ENCODE measurements around the gene UBQLNL. TPM values are rescaled to one million over a fixed set of nuclear protein-coding genes. Genes with fewer than 3 reads are reported as not detected.
A peak's percentile ranks its signal among the peaks of the same experiment; 100 is the strongest.

UBQLNL gene
- total and polyA plus RNA-seq, 10 of the 15 experiments (the other 5 are each of a cell fraction or from before 2014, with no cell fraction given): 0.13 to 1.6 (median 0.37) TPM

- ChIA-PET RAD21 (ENCODE audit: unreplicated experiment) (interaction anchor here (1.2 kb wide), 1 partner anchor 18 kb away, joined by 3 read pairs; no protein-coding TSS in a partner anchor), POLR2A (interaction anchor here (0.8 kb wide), 1 partner anchor 45 kb away, joined by 3 read pairs; no protein-coding TSS in a partner anchor), CTCF (interaction anchor here (0.5 to 2.3 kb wide), 3 partner anchors 28 to 39 kb away, joined by 3 to 7 read pairs (median 3); no protein-coding TSS in a partner anchor), SMC1A (ENCODE audit: uncharacterized antibody, unreplicated experiment) (interaction anchor here (1.0 to 2.4 kb wide), 2 partner anchors 28 to 313 kb away, joined by 3 to 7 read pairs; no protein-coding TSS in a partner anchor)
- Histone ChIP-seq H3K4me1 (ENCODE audit: control insufficient read depth, insufficient read depth, low read length) (no peaks in the 10 kb centered on the region), H3K9me3 (replicated peaks; ENCODE audit: control insufficient read depth, insufficient read depth, low read length) (no peaks in the 10 kb centered on the region), H3K4me2 (ENCODE audit: control insufficient read depth, insufficient read depth) (no peak overlapping the region), H3K9ac (ENCODE audit: control insufficient read depth, insufficient read depth, low read length) (no peak overlapping the region), H3K4me3 (no peak overlapping the region), H3K27ac (ENCODE audit: control insufficient read depth, insufficient read depth) (no peak overlapping the region), H3K79me2 (ENCODE audit: control insufficient read depth, insufficient read depth, low read length) (no peaks in the 10 kb centered on the region), H2AFZ (ENCODE audit: control insufficient read depth, low read depth, low read length) (no peak overlapping the region), H3K27me3 (replicated peaks in 1 of 2; ENCODE audit: control insufficient read depth in 2 of 2, insufficient read depth in 2 of 2, low read length in 1 of 2) (no peaks in the 10 kb centered on the region), H4K20me1 (ENCODE audit: control insufficient read depth, insufficient read depth) (no peaks in the 10 kb centered on the region), H3K36me3 (ENCODE audit: control insufficient read depth in 2 of 2, insufficient read depth in 2 of 2, low read length in 1 of 2) (no peaks in the 10 kb centered on the region)
- 11% methylated on average over 2 of the region's 2 CpGs for WGBS (ENCODE audit: insufficient coverage, insufficient replicate concordance, low lambda C conversion rate, missing lambda C conversion rate)
- intact Hi-C loops (cut with micrococcal nuclease; ENCODE audit: unreplicated experiment) (no loop called here), in situ Hi-C loops (cut with MboI) (no loop called here)
- ATAC-seq (peak; percentile 21; the same call in 1 of the 3 replicates), FAIRE-seq (no peak), DNase-seq (ENCODE audit: low read depth, low spot score) (no peak)
- no TSS peak for BruUV-seq (replicated peaks)
- TF ChIP-seq ZNF207 (IDR thresholded peaks at IDR 0.05; ENCODE audit: borderline replicate concordance) (no peak), RAD21 (IDR thresholded peaks at IDR 0.05; ENCODE audit: insufficient read depth, low read depth, low read length) (no peak), ZNF274 (IDR thresholded peaks at IDR 0.05; ENCODE audit: insufficient read depth, insufficient read length) (no peak), BRCA1 (IDR thresholded peaks at IDR 0.05; ENCODE audit: low read depth, low read length) (no peak), SPI1 (IDR thresholded peaks at IDR 0.05; ENCODE audit: borderline replicate concordance, insufficient read depth, low read depth, low read length) (peak; percentile 71; the same call in 1 of the 2 replicates)
- TF ChIP-seq, protein P1, sequence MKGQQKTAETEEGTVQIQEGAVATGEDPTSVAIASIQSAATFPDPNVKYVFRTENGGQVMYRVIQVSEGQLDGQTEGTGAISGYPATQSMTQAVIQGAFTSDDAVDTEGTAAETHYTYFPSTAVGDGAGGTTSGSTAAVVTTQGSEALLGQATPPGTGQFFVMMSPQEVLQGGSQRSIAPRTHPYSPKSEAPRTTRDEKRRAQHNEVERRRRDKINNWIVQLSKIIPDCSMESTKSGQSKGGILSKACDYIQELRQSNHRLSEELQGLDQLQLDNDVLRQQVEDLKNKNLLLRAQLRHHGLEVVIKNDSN (IDR thresholded peaks at IDR 0.05; ENCODE audit: borderline replicate concordance, extremely low read length, insufficient read depth, low read depth, low read length): no peak
Measured at GRCh38 chr11:5504403-5504921, 12.0 kb downstream of the UBQLNL start.
